Stimulated activated CD4-positive, alpha-beta T cell treated with anti-CD3 and anti-CD28 coated beads, Interleukin-1b, Interleukin-23, amount 100 ng/mL, for 24 hours (primary cell): Measurements from ENCODE around the gene COL21A1.
"Not testable (repeated sequence)": the region's sequence is repeated elsewhere in the genome, so short reads cannot be mapped to it uniquely, and the experiment has no call there.

Experiments
- DNase-seq, 4 experiments: peaks; one replicate each; pipeline ENCODE4 v3.0.0-alpha.2; 2020; ENCODE audit warnings: low read depth in 4 of 4, low spot score in 1 of 4

COL21A1 gene

GRCh38 chr6:56017198-56017597 lies 230.2 kb downstream of the COL21A1 start:
- no peak for DNase-seq

DNA sequence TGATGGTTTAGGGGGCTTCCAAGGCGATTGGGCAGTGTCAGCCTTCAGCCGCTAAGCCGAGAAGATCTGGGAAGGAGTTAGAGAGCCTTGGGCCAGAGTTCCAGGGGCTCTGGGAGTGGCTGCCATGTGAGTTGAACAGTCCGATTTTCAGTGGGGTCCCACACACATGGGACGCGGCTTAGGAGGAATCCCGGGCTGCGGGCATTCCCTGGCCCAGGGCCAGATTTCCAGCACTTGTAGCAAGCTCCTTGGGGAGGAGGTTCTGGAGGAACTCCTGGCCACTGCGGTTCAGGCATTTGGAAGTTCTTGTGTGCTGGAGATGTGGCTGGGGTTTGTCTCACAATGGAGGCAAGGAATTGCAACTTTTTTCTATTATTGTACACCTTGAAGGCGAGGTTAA lies 233.3 kb downstream of the COL21A1 start:
- DNase-seq: not testable (repeated sequence)

DNA sequence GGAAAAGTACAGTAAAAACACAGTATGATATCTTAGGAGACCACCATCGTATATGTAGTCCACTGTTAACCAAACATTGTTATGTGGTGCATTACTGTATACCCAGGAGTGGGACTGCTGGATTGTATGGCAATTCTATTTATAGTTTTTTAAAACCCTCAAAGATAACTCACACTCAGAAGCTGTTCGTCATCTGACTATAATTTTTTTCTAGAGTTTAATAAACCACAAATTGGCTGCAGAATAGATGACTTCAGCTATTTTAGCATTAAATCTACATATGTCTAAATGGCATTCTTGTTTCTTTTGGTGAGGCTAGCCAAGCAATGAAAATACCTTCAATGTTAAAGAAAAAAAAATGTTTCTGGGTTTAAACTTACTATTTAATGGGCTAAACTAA lies 237.7 kb downstream of the COL21A1 start:
- no peak for DNase-seq
